Measurements from ENCODE around the gene EEF1G. TPM values are rescaled to one million over a fixed set of nuclear protein-coding genes. Genes with fewer than 3 reads are reported as not detected.
A peak's percentile ranks its signal among the peaks of the same experiment; 100 is the strongest.
"Not testable (repeated sequence)": the region's sequence is repeated elsewhere in the genome, so short reads cannot be mapped to it uniquely, and the experiment has no call there.

The EEF1G gene
- total and polyA plus RNA-seq, 2 donors: 1,365 to 1,700 TPM

DNA sequence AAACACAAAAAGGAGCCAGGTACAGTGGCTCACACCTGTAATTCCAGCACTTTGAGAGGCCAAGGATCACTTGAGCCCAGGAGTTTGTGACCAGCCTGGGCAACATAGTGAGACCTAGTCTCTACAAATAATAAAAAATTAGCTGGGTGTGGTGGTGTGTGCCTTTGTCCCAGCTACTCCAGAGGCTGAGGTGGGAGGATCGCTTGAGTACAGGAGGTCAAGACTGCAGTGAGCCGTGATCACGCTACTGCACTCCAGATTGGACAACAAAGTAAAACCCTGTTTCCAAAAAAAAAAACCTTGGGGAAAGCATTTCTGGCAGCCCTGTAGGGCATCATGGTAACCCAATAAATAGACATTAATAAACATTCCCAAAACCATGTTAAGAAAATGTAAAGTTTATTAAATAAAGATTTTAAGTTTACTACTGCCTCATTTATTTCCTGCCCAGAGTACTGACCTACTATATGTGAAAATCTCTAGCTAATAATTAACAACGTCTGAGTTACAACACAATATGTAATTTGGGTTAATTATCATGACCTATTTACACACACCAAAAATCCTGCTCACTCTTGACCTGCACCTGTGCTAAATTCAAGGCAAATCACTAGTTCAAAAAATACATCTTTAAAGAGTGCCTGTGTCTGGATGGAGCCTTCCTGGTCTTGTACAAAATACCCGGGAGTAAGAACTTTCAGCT, 8.4 kb downstream of the EEF1G start:
- Histone ChIP-seq H3K36me3 (ENCODE audit: control insufficient read depth in 2 of 2, insufficient read depth in 2 of 2, low read length in 1 of 2) (peaks cover 48 to 84% of the 10 kb centered on the region in 2 donors), H3K4me1 (ENCODE audit: control insufficient read depth in 2 of 2, insufficient read depth in 2 of 2, low read length in 2 of 2) (no peaks in the 10 kb centered on the region), H3K9me3 (ENCODE audit: control insufficient read depth in 2 of 2, insufficient read depth in 1 of 2, low read length in 1 of 2) (no peaks in the 10 kb centered on the region), H3K27ac (ENCODE audit: low read depth in 1 of 2, low read length in 1 of 2) (no peak overlapping the region), H3K4me3 (ENCODE audit: low read length in 2 of 2) (no peak overlapping the region), H3K27me3 (ENCODE audit: control insufficient read depth in 2 of 2, insufficient read depth in 1 of 2, low read length in 1 of 2) (no peaks in the 10 kb centered on the region)
- 96% methylated on average over 5 of the region's 5 CpGs for WGBS
- DNase-seq (ENCODE audit: low read depth in 6 of 9, low spot score in 9 of 9): no peak

DNA sequence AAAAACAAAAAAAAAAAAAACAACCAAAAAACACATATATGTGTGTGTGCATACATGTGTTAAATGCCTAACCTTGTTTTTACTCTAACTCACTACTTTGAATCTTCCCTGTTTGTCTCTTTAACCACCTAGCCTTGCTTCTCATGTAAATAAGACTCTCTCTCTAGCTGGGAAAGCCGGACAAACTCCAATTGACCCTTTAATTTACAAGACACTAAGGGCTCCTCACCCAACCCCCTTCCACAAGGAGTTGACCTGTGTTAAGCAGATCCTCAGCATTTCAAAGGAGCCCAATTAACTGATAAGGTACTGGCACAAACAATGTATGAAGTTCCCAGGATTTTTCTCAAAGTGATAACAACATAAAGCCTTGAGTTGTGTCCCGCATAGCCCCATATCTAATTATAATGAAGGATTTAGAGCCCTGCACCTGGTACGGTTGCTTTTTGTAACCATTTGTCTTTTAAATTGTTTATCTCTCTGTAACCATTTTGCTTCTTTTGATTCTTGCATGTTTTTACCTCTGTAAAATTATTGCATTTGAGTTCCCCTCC, 11.9 kb downstream of the EEF1G start:
- Histone ChIP-seq H3K36me3 (ENCODE audit: control insufficient read depth in 2 of 2, insufficient read depth in 2 of 2, low read length in 1 of 2) (peaks cover 54 to 78% of the 10 kb centered on the region in 2 donors), H3K4me1 (ENCODE audit: control insufficient read depth in 2 of 2, insufficient read depth in 2 of 2, low read length in 2 of 2) (peaks cover 7 to 12% of the 10 kb centered on the region in 2 donors)
- H3K9me3 ChIP-seq (ENCODE audit: control insufficient read depth in 2 of 2, insufficient read depth in 1 of 2, low read length in 1 of 2); DNase-seq (ENCODE audit: low read depth in 6 of 9, low spot score in 9 of 9); H3K4me3 ChIP-seq (ENCODE audit: low read length in 2 of 2); H3K27me3 ChIP-seq (ENCODE audit: control insufficient read depth in 2 of 2, insufficient read depth in 1 of 2, low read length in 1 of 2); H3K27ac ChIP-seq (ENCODE audit: low read depth in 1 of 2, low read length in 1 of 2): not testable (repeated sequence)
- WGBS: 95% methylated on average over 3 of the region's 3 CpGs

DNA sequence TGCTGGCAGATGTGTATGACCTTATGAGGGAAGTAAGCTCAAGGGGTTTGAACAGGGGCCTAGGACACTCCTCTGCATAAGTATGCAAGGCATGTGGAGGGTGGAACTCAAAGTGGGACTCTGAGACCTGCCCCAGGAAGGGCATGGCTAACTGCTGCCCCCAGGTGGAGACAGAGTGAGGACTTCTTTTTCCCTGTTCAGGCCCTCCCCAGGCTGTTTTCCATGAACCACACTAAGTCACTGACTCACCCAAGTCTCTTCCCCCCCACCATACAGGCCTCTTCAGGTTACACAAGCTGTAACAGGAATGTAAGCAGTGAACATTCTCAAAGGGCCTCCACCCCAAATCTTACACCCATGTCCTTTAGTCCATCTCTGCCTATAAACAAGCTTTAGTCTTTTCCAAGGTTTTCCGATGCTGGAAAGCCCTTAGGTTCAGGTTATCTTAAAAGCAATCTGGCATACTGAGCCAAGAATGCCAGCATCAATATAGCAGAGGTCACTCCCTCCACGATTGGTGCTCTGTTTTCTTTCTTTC, 13.1 kb downstream of the EEF1G start:
- 90% methylated on average over 2 of the region's 2 CpGs for WGBS
- Histone ChIP-seq H3K27ac (ENCODE audit: low read depth in 1 of 2, low read length in 1 of 2) (peak overlapping the region; percentile 40 to 45), H3K9me3 (ENCODE audit: control insufficient read depth in 2 of 2, insufficient read depth in 1 of 2, low read length in 1 of 2) (no peaks in the 10 kb centered on the region), H3K27me3 (ENCODE audit: control insufficient read depth in 2 of 2, insufficient read depth in 1 of 2, low read length in 1 of 2) (no peaks in the 10 kb centered on the region), H3K4me3 (ENCODE audit: low read length in 2 of 2) (no peak overlapping the region), H3K36me3 (ENCODE audit: control insufficient read depth in 2 of 2, insufficient read depth in 2 of 2, low read length in 1 of 2) (peaks cover 44 to 67% of the 10 kb centered on the region in 2 donors), H3K4me1 (ENCODE audit: control insufficient read depth in 2 of 2, insufficient read depth in 2 of 2, low read length in 2 of 2) (peaks cover 18 to 24% of the 10 kb centered on the region in 2 donors)
- DNase-seq (ENCODE audit: low read depth in 6 of 9, low spot score in 9 of 9): peak in 2 of 9 donors; percentile 46 to 67

DNA sequence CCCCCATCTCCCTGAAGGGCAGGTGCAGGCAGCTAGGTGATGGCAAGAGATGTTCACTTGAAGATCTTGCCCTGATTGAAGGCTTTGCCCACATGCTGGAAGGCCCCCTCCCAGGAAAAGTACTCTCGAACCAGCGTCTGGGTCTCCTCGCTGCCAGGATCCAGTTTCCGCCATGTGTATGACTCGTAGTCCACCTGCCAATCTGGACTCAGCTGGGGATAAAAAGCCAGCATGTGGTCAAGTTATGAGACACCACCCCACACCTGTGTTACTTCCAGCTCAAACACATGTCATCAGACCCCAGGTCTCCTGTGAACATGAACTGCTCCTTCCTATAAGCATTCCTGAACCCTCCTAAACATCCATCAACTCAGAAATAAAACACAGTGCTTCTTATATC, 14.1 kb downstream of the EEF1G start:
- not testable (repeated sequence) for DNase-seq (ENCODE audit: low read depth in 6 of 9, low spot score in 9 of 9); H3K4me3 ChIP-seq (ENCODE audit: low read length in 2 of 2); H3K27me3 ChIP-seq (ENCODE audit: control insufficient read depth in 2 of 2, insufficient read depth in 1 of 2, low read length in 1 of 2); H3K27ac ChIP-seq (ENCODE audit: low read depth in 1 of 2, low read length in 1 of 2); H3K9me3 ChIP-seq (ENCODE audit: control insufficient read depth in 2 of 2, insufficient read depth in 1 of 2, low read length in 1 of 2)
- Histone ChIP-seq H3K4me1 (ENCODE audit: control insufficient read depth in 2 of 2, insufficient read depth in 2 of 2, low read length in 2 of 2) (peaks cover 27 to 34% of the 10 kb centered on the region in 2 donors), H3K36me3 (ENCODE audit: control insufficient read depth in 2 of 2, insufficient read depth in 2 of 2, low read length in 1 of 2) (peaks cover 42 to 57% of the 10 kb centered on the region in 2 donors)
- WGBS: 91% methylated on average over 5 of the region's 5 CpGs

DNA sequence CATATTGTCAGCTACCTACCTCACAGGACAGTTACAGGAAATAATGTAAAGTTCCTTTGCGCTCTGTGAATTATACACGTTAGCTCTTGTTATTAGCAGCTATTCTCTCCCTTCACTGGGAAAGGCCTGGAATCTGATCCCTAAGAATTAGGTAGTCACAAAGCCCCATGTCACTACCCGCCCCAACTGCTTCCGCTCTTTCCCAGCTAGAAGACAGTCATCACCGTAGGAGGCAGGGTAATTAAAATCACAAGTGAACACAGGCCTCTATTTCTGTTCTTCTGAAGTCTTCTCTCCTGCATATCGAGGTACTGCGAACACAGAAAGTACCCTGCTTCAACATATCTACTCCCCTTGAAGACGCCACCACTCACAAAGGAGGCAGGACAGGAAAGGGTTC, 14.5 kb downstream of the EEF1G start:
- H3K9me3 ChIP-seq (ENCODE audit: control insufficient read depth in 2 of 2, insufficient read depth in 1 of 2, low read length in 1 of 2): no peaks in the 10 kb centered on the region
- peaks cover 31 to 38% of the 10 kb centered on the region in 2 donors for H3K4me1 ChIP-seq (ENCODE audit: control insufficient read depth in 2 of 2, insufficient read depth in 2 of 2, low read length in 2 of 2)
- WGBS: 94% methylated on average over 8 of the region's 8 CpGs
- DNase-seq (ENCODE audit: low read depth in 6 of 9, low spot score in 9 of 9): no peak
- H3K36me3 ChIP-seq (ENCODE audit: control insufficient read depth in 2 of 2, insufficient read depth in 2 of 2, low read length in 1 of 2): peaks cover 42 to 57% of the 10 kb centered on the region in 2 donors
- H3K4me3 ChIP-seq (ENCODE audit: low read length in 2 of 2): no peak overlapping the region
- no peaks in the 10 kb centered on the region for H3K27me3 ChIP-seq (ENCODE audit: control insufficient read depth in 2 of 2, insufficient read depth in 1 of 2, low read length in 1 of 2)
- no peak overlapping the region for H3K27ac ChIP-seq (ENCODE audit: low read depth in 1 of 2, low read length in 1 of 2)

DNA sequence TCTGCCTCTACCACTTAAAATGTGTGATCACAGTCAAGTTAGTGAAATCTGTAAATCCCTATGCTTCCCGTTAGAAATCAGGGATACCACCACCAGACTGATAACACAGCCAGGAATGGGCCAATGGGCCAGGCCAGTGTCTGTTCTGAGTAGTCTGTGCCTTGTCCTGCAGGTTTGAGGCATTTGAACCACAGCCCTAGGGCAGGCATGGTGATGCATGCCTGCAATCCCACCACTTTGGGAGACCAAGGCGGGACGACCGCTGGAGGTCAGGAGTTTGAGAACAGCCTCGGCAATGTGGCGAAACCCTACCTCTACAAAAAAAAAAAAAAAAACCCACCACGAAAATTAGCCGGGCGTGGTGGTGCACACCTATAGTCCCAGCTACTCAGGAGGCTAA, 15.0 kb downstream of the EEF1G start:
- Histone ChIP-seq H3K27ac (ENCODE audit: low read depth in 1 of 2, low read length in 1 of 2) (peak overlapping the region; percentile 36 to 53), H3K9me3 (ENCODE audit: control insufficient read depth in 2 of 2, insufficient read depth in 1 of 2, low read length in 1 of 2) (no peaks in the 10 kb centered on the region), H3K36me3 (ENCODE audit: control insufficient read depth in 2 of 2, insufficient read depth in 2 of 2, low read length in 1 of 2) (peaks cover 37 to 52% of the 10 kb centered on the region in 2 donors), H3K27me3 (ENCODE audit: control insufficient read depth in 2 of 2, insufficient read depth in 1 of 2, low read length in 1 of 2) (no peaks in the 10 kb centered on the region), H3K4me1 (ENCODE audit: control insufficient read depth in 2 of 2, insufficient read depth in 2 of 2, low read length in 2 of 2) (peaks cover 31 to 43% of the 10 kb centered on the region in 2 donors), H3K4me3 (ENCODE audit: low read length in 2 of 2) (no peak overlapping the region)
- DNase-seq (ENCODE audit: low read depth in 6 of 9, low spot score in 9 of 9): no peak
- 95% methylated on average over 9 of the region's 9 CpGs for WGBS

DNA sequence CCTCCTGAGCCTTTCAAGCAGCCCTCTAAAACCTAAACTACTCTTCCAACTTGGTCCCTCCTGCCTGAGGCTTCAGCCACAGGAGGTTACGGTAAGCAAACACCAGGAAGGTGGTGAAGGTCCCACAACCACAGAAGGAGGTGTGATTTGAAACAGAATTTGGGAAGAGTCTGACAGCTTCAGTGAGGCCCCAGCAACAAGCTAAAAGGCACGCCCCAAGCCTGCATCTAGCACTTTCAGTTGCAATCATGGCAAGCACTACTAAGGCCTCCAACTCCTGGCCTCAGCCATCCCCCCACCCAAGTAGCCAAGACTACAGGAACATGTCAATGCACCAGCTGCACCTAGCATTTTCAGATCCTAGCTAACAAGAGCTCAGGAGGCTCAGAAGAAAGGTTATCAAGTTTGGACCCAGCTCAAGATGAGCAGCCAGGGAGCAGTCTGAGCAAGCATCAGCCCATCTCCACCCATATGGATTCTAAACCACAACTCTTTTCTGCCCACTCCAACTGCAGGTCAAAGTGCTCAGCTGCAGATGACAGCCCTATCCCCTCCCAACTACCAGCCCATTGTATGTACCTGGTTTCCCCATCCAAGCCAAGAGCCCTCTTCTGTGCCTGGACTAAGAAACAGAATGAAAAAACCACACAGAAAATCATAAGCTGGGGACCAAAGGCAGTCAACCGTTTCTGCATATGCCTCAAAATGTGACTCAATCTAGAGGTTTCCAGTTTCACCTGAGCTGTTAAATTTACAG, 16.6 kb downstream of the EEF1G start:
- H3K9me3 ChIP-seq (ENCODE audit: control insufficient read depth in 2 of 2, insufficient read depth in 1 of 2, low read length in 1 of 2): no peaks in the 10 kb centered on the region
- H3K36me3 ChIP-seq (ENCODE audit: control insufficient read depth in 2 of 2, insufficient read depth in 2 of 2, low read length in 1 of 2): peaks cover 31 to 39% of the 10 kb centered on the region in 2 donors
- peak overlapping the region; percentile 88 to 97 for H3K27ac ChIP-seq (ENCODE audit: low read depth in 1 of 2, low read length in 1 of 2)
- H3K4me3 ChIP-seq (ENCODE audit: low read length in 2 of 2): no peak overlapping the region
- peak in 1 of 9 donors; percentile 49 for DNase-seq (ENCODE audit: low read depth in 6 of 9, low spot score in 9 of 9)
- no peaks in the 10 kb centered on the region for H3K27me3 ChIP-seq (ENCODE audit: control insufficient read depth in 2 of 2, insufficient read depth in 1 of 2, low read length in 1 of 2)
- H3K4me1 ChIP-seq (ENCODE audit: control insufficient read depth in 2 of 2, insufficient read depth in 2 of 2, low read length in 2 of 2): peaks cover 42 to 59% of the 10 kb centered on the region in 2 donors
- WGBS: 15% methylated on average over 3 of the region's 3 CpGs

DNA sequence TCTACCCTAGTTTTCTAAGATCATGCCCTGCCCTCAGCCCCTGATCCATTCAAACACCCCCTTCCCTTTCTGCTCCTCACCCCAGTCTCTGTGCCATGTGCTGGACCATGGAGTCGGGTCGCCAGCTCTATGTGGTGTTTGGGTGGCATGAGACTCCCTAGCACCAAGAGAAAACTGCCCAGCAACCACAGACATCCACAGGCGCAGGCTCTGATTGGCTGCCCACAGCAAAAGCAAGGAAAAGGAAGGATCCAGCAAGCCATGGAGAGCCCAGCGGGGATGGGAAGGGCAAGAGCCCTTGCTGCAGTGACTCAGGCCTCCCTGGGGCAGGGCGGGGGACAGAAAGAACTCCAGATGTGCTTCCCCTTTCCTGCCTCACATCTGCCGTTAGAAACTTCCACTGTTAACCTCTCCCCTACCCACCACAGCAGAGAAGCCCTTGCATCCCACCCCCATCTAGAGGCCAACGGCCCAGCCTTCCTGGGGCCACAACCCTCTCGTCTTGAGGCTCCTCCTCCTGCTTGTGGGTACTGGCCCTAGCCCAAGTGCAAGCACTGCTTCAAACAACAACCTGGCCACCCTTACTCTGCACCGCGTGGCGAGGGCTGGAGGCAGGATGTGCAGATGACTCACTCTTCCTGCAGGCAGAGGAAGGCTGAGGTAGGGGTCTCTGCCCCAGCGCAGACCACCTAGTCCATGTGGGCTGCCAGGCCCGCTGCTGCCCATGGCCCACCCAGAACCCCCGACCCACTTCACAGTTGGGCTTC, 17.4 kb downstream of the EEF1G start:
- H3K27ac ChIP-seq (ENCODE audit: low read depth in 1 of 2, low read length in 1 of 2): peak overlapping the region; percentile 88 to 97
- peaks cover 48 to 67% of the 10 kb centered on the region in 2 donors for H3K4me1 ChIP-seq (ENCODE audit: control insufficient read depth in 2 of 2, insufficient read depth in 2 of 2, low read length in 2 of 2)
- no peaks in the 10 kb centered on the region for H3K27me3 ChIP-seq (ENCODE audit: control insufficient read depth in 2 of 2, insufficient read depth in 1 of 2, low read length in 1 of 2)
- peaks cover 28 to 32% of the 10 kb centered on the region in 2 donors for H3K36me3 ChIP-seq (ENCODE audit: control insufficient read depth in 2 of 2, insufficient read depth in 2 of 2, low read length in 1 of 2)
- no peaks in the 10 kb centered on the region for H3K9me3 ChIP-seq (ENCODE audit: control insufficient read depth in 2 of 2, insufficient read depth in 1 of 2, low read length in 1 of 2)
- peak in 3 of 9 donors; percentile 42 to 76 (median 58) for DNase-seq (ENCODE audit: low read depth in 6 of 9, low spot score in 9 of 9)
- WGBS: 3% methylated on average over 14 of the region's 14 CpGs
- H3K4me3 ChIP-seq (ENCODE audit: low read length in 2 of 2): peak overlapping the region in 1 of 2 donors; percentile 14
